Measurements from ENCODE around the gene SF3B6. TPM values are rescaled to one million over a fixed set of nuclear protein-coding genes. Genes with fewer than 3 reads are reported as not detected.

The SF3B6 gene
- total and polyA plus RNA-seq, 2 experiments from 2014 or later: 140 to 565 TPM

GRCh38 chr2:24076849-24077534, 866 bp upstream of the SF3B6 start (continued):
- no peak for TF ChIP-seq ZNF462 (CRISPR knock-in tag; IDR thresholded peaks at IDR 0.05)
- TF ChIP-seq JUNB (IDR thresholded peaks at IDR 0.05; ENCODE audit: unreplicated experiment): no peak
- TF ChIP-seq CREB1 (CRISPR knock-in tag; IDR thresholded peaks at IDR 0.05; ENCODE audit: low read depth): no peak
- TF ChIP-seq EZH2phosphoT487 (IDR thresholded peaks at IDR 0.05; ENCODE audit: unreplicated experiment): no peak

DNA sequence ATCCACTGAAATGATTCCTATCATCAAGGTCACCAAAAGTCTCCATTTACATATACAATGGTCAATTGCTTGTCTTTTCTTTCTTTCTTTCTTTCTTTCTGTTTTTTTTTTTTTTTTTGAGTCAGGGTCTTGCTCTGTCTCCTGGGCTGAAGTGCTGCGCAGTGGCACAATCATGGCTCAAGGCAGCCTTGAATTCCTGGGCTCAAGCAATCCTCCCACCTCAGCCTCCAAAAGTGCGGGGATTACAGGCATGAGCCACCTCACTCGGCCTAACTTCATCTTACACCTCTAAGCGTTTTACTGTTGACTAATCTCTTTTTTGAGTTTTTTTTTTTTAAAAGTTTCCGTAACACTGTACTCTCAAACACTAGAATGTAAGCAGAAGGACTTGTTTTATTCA, 867 bp downstream of the SF3B6 start:
- Histone ChIP-seq H3K36me3 (ENCODE audit: insufficient read depth) (peaks cover 17% of the 10 kb centered on the region), H3K9me2 (ENCODE audit: insufficient read depth) (no peaks in the 10 kb centered on the region), H3K4me1 (ENCODE audit: insufficient read depth) (peaks cover 28% of the 10 kb centered on the region), H3K27ac (ENCODE audit: low read depth) (peak overlapping the region; percentile 98), H3F3A (replicated peaks; ENCODE audit: low read depth) (peaks cover 25% of the 10 kb centered on the region), H3K79me2 (replicated peaks; ENCODE audit: insufficient read depth) (peaks cover 55% of the 10 kb centered on the region), H3K4me3 (peak overlapping the region; percentile 95), H3K4me2 (peak overlapping the region; percentile 99), H2AFZ (no peak overlapping the region), H3K27me3 (ENCODE audit: insufficient read depth) (no peaks in the 10 kb centered on the region), H4K20me1 (replicated peaks; ENCODE audit: insufficient read depth) (peaks cover 3% of the 10 kb centered on the region; the same call in 1 of the 2 replicates)
- no peaks in the 10 kb centered on the region for H3K9me3 Mint-ChIP-seq
- H3K4me1 Mint-ChIP-seq: peaks cover 18% of the 10 kb centered on the region
- H3K36me3 Mint-ChIP-seq (ENCODE audit: low read depth): peaks cover 37% of the 10 kb centered on the region
- ATAC-seq: no peak
- peak overlapping the region; percentile 96 for H3K4me3 Mint-ChIP-seq
- no peak for DNase-seq (ENCODE audit: low spot score)
- peaks cover 1% of the 10 kb centered on the region for H3K27me3 Mint-ChIP-seq (ENCODE audit: insufficient read depth, low read depth, poor library complexity)
- peak overlapping the region; percentile 98 for H3K27ac Mint-ChIP-seq
- no peak for TF ChIP-seq ZNF462 (CRISPR knock-in tag; IDR thresholded peaks at IDR 0.05)
- no peak for TF ChIP-seq CREB1 (CRISPR knock-in tag; IDR thresholded peaks at IDR 0.05; ENCODE audit: low read depth)
- TF ChIP-seq ZNF331 (CRISPR knock-in tag; IDR thresholded peaks at IDR 0.05; ENCODE audit: low read depth): no peak
- TF ChIP-seq EZH2 (IDR thresholded peaks at IDR 0.05; ENCODE audit: low read depth, unreplicated experiment): no peak
